CD4-positive, alpha-beta T cell treated with Interleukin-17A for 4 hours (primary cell): Measurements from ENCODE around the gene PRELID1.
A peak's percentile ranks its signal among the peaks of the same experiment; 100 is the strongest.
"Not testable (repeated sequence)": the region's sequence is repeated elsewhere in the genome, so short reads cannot be mapped to it uniquely, and the experiment has no call there.

ENCODE experiments used
- DNase-seq: peaks from one replicate; pipeline ENCODE4 v3.0.0-alpha.2; 2020; ENCODE audit warnings: mixed read lengths

Gene PRELID1, protein sequence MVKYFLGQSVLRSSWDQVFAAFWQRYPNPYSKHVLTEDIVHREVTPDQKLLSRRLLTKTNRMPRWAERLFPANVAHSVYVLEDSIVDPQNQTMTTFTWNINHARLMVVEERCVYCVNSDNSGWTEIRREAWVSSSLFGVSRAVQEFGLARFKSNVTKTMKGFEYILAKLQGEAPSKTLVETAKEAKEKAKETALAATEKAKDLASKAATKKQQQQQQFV

DNA sequence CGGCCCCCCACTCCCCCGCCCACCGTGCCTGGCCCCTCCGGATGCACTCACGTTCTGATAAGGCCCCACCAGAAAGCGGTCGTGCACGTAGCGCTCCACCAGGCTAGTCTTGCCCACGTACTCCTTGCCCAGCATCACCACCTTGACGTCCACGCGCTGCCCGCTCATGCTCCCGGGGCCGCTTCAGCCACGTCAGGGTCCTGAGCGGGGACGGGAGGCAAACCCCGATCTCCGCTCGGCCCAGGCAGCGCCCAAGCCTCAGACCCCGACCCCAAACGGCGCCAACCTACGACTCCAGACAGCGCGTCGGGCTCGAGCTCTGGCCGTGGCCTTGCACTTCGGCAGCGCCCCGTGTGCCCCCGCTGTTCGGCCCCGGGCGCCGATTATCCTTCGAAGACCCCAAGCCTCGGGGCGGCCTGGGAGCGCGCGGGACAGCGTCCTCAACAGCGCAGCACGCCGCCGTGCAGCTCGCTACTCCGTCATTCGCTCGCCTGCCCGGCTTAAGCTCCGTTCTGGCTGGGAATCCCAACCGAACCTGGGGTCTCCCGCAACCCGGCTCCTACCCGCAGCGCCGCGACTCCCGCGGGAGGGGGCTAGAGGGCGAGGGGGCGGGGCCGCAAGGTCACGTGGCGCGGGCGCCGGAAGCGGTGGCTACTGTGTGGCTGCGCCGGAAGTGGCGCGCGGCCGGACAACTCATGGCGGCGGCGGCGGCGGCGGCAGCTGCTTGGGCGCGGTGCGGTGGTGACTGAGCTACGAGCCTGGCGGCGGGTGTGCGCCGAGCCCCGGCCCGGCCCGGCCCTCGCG, at the start of gene PRELID1, which contains the start of gene RAB24:
Gene PRELID1, plus strand, starts transcription at position 679 of the 804 bp plus-strand sequence. CDS start 187 bp downstream, outside the sequence.
Gene RAB24, minus strand, starts transcription at position 599 of the 804 bp plus-strand sequence. Its CDS starts 431 bp downstream, at position 168.
- DNase-seq = peak; percentile 93

DNA sequence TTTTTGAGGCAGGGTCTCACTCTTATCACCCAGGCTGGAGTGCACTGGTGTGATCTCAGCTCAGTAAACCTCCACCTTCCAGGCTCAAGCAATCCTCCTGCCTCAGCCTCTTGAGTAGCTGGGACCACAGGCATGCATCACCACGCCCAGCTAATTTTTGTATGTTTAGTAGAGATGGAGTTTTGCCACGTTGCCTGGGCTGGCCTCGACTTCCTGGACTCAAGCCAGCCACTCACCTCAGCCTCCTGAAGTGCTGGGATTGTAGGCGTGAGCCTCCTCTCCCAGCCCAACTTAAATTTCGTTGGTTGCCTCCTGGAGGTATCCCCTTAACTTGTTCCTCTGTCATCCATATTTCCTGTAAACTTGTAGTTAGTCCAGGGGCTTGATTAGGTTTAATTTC, 47.3 kb upstream of the PRELID1 start:
- DNase-seq = no peak

DNA sequence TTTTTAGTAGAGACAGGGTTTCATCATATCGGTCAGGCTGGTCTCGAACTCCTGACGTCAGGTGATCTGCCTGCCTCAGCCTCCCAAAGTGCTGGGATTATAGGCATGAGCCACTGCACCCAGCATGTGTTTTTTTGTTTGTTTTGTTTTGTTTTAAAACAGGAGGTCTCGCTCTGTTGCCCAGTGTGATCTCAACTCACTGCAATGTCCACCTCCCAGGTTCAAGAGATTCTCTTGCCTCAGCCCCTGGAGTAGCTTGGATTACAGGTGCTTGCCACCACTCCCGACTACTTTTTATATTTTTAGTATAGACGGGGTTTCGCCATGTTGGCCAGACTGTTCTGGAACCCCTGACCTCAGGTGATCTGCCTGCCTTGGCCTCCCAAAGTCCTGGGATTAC, 44.9 kb upstream of the PRELID1 start:
- not testable (repeated sequence) for DNase-seq

DNA sequence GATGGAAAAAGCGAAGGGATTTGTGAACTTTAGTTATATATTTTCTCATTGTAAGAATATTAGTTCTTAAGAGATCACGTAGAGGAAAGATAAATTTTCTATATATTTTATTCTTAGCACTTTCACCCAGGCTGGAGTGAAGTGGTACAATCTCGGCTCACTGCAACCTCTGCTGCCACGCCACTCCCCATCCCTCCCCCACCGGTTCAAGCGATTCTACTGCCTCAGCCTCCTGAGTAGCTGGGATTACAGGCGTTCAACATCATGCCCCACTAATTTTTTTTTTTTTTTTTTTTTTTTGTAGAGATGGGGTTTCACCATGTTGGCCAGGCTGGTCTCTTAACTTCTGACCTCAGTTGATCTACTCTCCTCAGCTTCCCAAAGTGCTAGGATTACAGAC, 42.6 kb upstream of the PRELID1 start:
- no peak for DNase-seq

DNA sequence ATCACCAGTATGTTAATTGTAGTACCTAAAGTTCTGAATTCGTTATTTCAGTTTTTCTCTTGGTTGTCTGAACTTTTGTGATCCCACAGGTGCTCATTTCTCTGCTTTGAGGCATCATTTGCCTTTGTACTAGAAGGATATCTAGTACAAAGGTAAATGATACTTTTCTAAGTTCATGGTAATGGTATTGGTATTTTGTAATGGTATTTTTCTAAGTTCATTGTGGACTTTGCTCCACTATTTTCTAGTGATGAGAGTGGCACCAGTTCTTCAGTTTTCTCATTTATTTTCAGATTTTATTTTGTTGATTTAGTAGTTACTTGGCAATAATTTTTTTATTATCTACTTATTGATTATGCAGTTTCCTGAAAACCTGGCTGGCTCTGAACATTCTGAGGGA, 42.1 kb upstream of the PRELID1 start:
- no peak for DNase-seq

DNA sequence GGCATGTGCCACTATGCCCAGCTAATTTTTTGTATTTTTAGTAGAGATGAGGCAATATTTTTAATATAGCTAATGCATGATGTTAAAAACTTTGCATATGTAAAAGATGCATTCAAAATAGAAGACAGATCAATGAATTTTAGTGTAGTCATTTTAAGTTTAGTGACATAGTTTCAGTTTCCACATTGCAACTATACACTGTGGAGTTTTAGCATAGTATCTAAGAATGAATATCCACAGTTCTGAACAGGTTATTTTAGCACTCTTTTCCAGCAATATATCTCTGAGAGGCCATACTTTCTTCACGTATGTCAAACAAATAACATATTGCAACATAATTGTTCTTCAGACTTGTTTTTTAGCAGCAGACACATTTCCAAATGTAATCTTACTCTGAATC, 39.4 kb upstream of the PRELID1 start:
- DNase-seq = no peak

DNA sequence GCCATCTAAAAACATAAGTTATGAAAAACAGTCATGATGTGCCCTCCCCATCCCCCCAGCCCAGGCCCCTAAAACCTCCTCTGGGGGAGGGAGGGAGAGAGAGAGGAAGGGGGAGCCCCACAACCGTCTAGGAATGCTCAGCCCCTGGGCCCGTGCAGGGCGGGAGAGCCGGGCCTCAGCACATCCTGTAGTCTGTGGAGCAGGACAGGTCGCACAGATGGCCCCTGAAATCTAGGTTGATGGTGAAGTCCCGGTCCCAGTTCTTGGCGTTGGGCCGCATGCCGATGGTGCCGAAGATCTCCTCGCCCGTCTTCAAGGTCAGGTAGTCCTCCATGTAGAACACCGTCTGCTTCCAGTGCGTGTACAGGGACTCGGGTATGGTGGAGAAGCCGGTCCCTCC, 38.2 kb upstream of the PRELID1 start:
- no peak for DNase-seq

DNA sequence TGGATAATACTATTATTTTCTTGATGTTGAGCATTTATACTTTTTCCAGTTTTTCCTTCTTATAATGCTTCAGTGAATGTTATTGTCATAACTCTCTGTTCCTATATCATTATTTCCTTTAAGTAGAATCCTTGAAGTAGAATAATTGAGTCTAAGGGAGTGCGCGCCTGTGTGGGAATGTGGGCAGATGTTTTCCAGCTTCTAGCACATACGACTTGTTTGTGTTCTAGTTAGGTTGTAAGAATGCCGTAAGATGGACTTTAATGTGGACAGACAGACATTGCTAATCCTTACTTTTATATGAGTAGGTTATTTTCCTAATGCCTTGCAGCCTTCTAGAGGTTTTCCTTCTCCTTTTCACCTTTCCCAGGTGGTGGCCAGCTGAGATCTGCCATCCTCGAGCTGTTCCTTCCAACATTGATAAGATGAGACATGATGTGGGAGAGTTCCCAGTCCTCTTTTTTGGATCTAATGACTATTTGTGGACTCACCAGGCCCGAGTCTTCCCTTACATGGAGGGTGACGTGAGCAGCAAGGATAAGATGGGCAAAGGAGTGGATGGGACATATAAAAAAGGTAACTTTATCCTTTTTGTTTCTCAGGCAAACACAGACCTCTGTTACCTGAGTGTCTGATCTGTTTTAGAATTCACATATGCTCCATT, 34.2 kb upstream of the PRELID1 start:
- DNase-seq = no peak

DNA sequence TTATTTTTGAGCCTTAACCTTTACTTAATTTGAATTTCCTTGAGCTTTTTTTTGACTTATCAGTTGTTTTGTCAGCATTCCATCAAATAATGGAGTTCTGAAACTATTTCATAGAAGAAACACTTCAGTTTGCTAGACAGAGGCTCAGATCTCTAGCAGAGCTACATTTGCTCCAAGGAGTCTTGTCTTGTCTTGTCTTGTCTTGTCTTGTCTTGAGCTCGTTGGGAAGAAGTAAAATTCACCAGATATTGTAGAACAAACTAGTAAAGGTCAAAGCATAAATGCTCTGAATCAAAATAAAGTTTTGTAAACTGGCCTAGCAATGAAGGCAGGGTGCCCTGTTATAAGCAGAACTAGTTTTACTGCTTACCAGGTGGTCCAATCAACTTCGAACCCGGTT, 33.6 kb upstream of the PRELID1 start:
- no peak for DNase-seq

DNA sequence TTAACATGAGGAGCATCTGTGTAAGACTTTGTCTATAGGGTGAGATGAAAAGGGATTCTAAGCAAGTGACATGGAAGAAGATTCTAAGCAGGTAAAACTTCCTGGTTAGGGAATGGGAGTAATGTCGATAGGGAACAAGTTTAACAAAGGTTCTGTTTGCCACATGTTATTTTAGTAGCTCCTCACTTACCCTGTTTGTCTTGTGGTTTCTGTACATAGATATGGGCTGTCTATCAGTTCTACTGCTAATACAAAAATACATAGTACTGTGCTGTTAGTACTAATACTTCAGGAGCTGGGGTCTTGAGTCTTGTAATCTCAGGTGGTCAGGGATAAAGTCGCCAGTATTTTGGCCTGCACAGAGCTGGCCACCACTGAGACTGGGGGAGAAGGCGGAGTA, 32.9 kb upstream of the PRELID1 start:
- no peak for DNase-seq

DNA sequence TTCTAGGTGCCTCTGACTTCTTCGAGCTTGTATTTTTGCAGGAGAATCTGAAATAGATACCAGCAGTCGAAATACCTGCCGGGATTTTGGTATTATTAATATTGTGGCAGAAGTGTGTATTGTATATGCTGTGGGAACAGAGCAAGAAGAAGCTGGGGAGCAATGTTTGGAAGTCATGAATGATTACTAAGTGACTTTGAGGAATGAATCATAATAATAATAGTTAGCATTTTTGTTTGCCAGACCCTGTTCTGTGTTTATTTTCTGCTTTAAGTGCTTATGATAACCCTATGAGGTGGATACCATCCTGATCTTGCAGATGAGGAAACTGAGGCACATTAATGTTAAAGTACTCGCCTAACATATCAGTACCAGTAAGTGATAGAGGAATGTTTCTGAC, 32.5 kb upstream of the PRELID1 start:
- DNase-seq = no peak

DNA sequence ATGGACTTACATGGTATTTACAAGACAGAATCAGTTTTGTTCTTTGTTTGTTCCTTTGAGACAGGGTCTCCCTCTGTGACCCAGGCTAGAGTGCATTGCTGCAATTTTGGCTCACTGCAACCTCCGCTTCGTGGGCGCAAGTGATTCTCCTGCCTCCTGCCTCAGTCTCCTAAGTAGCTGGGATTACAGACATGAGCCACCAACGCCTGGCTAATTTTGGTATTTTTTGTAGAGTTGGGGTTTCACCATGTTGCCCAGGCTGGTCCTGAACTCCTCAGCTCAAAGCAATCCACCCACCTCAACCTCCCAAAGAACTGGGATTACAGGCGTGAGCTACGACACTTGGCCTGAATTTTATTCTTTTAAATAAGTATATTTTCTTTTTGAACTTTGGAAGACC, 27.7 kb upstream of the PRELID1 start:
- no peak for DNase-seq

DNA sequence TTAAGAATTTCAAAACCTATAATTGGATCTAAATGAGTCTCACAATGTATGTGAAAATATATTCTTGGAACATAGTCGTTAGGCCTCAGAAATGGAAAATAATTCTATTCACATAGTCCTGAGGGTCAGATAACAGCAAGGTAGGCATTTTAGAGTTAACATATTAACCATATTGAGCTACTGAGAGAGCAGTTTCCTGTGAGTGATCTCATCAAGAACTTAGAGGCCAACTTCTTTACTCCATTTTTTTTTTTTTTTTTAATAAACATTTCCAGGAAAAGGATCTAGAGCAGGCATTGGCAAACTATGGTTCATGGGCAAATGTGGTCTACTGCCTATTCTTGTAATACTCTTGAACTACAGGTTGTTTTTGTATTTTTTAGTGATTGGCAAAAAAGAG, 26.7 kb upstream of the PRELID1 start:
- no peak for DNase-seq

DNA sequence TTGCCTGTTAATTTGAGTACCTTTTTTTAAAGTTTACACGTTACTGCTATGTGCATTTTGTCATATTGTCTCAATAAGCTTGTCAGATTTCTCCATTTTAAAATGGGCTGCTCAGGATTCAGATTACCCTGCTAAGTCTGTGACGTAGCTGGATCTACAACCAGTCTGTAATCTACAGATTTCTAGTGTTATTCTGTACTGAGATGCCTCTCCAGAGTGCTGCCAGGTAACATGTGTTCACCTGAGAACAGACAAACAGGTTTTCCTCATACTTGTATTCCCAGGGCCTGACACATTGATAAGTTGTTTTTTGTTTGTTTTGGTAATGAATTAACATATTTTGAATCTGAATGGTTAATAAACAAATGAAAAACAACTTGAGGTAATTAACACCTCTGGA, 15.4 kb upstream of the PRELID1 start:
- no peak for DNase-seq

DNA sequence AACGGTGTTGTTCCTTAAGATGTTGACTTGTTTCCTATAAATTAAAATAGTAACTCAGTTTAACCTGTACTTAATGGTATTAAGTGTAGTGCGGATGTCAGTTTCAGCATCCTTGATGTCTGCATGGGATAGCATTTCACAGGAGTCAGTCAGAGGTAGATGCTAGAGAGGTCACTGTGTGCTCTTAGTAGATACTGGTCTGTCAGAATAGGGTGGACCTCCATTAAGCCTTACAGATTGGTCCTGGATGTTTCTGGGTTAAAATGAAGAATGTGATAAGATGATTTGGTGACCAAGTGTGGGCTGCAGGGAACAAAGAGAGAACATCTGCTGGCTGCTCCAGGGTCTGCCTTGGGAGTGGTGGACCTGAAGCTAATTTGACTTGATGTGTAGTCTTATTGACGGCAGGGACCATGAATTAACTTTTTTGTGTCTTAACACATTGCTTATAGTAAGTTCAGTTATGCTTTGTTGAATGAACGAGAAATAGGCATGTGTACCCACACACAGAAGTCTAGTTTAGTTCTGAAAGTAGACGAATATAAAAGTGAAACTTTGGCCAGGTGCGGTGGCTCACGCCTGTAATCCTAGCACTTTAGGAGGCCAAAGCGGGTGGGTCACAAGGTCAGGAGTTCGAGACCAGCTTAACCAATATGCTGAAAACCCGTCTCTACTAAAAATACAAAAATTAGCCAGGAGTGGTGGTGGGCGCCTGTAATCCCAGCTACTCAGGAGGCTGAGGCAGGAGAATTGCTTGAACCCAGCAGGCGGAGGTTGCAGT, 12.6 kb upstream of the PRELID1 start:
- no peak for DNase-seq

DNA sequence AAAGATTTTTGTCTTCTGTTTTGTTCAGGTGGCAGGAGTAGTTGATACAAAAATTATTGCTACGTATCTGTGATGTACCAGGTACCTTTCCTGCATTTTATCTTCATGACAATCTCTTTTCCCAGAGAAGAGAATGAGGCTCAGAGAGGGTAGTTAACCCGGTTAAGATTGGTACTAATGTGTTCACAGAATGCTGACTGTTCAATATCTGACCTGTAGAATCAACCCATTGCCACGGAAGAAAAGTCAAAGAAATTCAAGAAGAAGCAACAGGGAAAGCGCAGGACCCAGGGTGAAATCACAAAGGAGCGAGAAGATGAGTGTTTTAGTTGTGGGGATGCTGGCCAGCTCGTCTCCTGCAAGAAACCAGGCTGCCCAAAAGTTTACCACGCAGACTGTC, 11.9 kb upstream of the PRELID1 start:
- no peak for DNase-seq

DNA sequence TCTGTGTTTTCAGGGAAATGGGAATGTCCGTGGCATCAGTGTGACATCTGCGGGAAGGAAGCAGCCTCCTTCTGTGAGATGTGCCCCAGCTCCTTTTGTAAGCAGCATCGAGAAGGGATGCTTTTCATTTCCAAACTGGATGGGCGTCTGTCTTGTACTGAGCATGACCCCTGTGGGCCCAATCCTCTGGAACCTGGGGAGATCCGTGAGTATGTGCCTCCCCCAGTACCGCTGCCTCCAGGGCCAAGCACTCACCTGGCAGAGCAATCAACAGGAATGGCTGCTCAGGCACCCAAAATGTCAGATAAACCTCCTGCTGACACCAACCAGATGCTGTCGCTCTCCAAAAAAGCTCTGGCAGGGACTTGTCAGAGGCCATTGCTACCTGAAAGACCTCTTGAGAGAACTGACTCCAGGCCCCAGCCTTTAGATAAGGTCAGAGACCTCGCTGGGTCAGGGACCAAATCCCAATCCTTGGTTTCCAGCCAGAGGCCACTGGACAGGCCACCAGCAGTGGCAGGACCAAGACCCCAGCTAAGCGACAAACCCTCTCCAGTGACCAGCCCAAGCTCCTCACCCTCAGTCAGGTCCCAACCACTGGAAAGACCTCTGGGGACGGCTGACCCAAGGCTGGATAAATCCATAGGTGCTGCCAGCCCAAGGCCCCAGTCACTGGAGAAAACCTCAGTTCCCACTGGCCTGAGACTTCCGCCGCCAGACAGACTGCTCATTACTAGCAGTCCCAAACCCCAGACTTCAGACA, 9.6 kb upstream of the PRELID1 start:
- DNase-seq = no peak

DNA sequence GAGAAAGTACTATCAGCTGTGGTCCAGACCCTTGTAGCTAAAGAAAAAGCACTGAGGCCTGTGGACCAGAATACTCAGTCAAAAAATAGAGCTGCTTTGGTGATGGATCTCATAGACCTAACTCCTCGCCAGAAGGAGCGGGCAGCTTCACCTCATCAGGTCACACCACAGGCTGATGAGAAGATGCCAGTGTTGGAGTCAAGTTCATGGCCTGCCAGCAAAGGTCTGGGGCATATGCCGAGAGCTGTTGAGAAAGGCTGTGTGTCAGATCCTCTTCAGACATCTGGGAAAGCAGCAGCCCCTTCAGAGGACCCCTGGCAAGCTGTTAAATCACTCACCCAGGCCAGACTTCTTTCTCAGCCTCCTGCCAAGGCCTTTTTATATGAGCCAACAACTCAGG, 9.0 kb upstream of the PRELID1 start:
- DNase-seq = no peak

DNA sequence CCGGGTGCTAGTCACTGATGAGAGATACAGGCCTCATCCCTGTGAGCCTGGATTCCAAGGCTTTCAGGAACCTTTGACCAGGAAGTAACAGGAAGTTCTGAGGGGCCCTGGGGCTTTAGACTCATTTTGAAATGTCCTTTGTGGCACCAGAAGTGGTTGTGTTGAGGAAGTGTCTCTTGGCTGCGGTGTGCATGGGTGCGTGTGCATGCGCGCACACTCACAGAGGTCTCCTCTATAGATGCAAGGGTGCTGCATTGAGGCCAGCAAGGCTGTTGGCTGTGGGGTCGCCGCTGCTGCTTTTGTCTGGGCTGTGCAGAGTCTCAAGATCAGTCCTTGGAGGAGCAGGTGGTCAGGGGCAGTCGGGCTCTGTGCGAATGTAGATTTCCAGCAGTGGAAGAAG, 7.7 kb upstream of the PRELID1 start:
- DNase-seq = no peak

DNA sequence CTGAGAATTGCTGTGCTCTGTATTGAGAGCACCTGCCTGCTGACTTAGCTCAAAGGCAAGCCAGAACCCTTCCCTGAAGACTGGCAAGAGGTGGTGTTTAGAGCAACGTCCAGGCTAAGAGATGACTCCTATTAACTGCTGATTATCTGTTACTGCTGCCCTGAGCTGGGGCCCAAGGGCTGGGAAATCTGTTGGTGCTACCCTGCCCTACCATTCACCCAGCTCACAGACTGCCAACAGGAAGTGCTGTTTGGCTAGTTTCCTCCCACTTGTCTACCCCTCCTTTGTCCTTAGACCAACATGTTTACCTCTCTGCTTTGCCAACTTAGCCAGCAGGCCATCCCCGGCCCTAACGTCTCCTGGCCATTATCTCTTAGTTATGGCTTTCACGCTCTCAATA, 7.0 kb upstream of the PRELID1 start:
- no peak for DNase-seq

DNA sequence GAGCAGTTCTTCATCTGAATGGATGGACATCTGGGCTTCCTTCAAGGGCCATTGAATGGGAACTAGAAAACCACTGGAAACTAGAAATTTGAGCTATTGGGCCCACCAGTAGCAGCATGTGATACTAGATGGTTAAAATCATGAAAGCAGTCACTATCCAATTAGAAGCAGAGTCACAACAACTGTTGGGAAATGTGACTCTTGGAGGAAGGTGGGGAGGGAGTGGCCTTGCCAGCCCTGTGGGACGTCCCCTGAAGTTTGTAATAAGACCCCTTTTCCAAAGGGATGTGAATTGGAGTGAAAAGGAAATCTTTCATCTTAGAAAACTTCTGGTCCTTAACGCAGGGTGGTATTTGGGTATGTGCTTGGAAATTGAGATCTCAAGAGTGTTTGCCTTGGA, 5.7 kb upstream of the PRELID1 start:
- DNase-seq = no peak

DNA sequence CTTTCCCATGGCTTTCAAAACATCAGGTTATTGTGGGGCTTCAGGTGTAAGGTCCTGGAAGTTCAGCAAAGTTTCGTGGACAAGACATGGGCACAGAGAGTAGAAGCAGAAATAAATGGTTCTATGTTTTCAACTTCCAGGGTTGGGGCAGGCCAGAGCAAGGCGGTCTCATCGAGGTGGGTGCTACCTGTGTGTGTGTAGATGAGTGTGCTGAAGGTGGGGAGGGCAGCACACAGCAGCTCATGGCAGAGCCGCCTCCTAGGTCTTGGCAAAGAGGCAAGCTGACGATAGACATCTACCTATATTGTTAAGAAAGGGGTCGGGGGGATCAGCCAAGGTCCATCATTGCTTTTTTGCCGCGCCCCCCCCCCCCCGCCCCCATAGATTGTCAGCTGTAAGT, 3.9 kb upstream of the PRELID1 start:
- DNase-seq = no peak
